ENCODE data around the gene ADAMTS18. TPM values are rescaled to one million over a fixed set of nuclear protein-coding genes. Genes with fewer than 3 reads are reported as not detected.

ADAMTS18 gene
- total RNA-seq, 1 donor from 2014 or later, result not detected

GRCh38 chr16:77402672-77403071, 32.2 kb downstream of the ADAMTS18 start:
- DNase-seq, result no peak
- H3K36me3 ChIP-seq, result no peaks in the 10 kb centered on the region
- H3K27ac ChIP-seq (replicated peaks), result no peak overlapping the region
- H3K4me3 ChIP-seq, result no peak overlapping the region
- H3K27me3 ChIP-seq (ENCODE audit: low read depth), result peaks cover 3% of the 10 kb centered on the region
- no peak for TF ChIP-seq CTCF (IDR thresholded peaks at IDR 0.05; ENCODE audit: borderline replicate concordance)
- intact Hi-C loops (cut with micrococcal nuclease), result loop anchor here (5.0 kb wide), 1 partner anchor 50 kb away; no protein-coding TSS in a partner anchor
- H3K4me1 ChIP-seq, result no peaks in the 10 kb centered on the region
- peaks cover 13% of the 10 kb centered on the region for H3K9me3 ChIP-seq (replicated peaks)

DNA sequence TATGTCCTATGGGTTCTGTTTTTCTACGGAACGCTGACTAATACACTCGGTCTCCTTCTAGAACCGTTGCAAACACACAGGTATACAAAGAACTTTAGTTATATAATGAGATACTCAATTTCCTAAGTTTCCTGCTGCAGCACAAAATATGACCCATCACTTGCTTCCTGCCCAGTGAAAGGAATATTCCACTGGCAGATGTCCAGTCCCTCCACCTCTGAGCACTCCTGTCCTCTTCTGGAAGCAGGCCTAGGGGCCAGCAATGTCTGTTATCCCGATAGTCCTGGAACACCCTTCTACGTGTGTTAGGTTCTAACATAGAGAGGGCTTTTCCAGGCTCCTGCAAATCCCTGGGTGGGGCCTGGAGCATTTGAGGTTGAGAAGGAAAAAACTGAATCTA, 32.7 kb downstream of the ADAMTS18 start:
- Histone ChIP-seq H3K27me3 (ENCODE audit: low read depth) (peaks cover 3% of the 10 kb centered on the region), H3K4me1 (no peaks in the 10 kb centered on the region), H3K9me3 (replicated peaks) (peaks cover 8% of the 10 kb centered on the region), H3K36me3 (no peaks in the 10 kb centered on the region), H3K4me3 (no peak overlapping the region), H3K27ac (replicated peaks) (no peak overlapping the region)
- intact Hi-C loops (cut with micrococcal nuclease), result loop anchor here (5.0 kb wide), 1 partner anchor 50 kb away; no protein-coding TSS in a partner anchor
- no peak for DNase-seq
- no peak for TF ChIP-seq CTCF (IDR thresholded peaks at IDR 0.05; ENCODE audit: borderline replicate concordance)

DNA sequence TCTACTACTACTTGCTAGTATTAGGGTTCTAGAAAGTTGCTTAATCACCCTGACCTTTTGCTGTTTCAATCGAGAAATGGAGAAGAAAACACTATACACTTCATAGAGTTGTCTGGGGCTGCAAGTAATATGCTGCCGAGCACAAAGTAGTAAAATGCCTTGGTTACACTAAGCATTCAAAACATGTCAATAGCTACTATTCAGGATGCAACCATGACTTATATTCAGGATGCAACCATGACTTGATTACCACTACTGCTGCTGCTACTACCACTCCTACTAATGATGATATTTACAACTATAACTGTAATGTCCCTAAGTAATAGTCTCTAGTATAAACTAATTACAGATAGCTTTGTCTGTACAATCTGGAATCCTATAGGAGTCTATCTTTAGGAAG, 35.3 kb downstream of the ADAMTS18 start:
- intact Hi-C loops (cut with micrococcal nuclease), result no loop called here
- DNase-seq, result no peak
- Histone ChIP-seq H3K4me3 (no peak overlapping the region), H3K27me3 (ENCODE audit: low read depth) (peaks cover 3% of the 10 kb centered on the region), H3K27ac (replicated peaks) (no peak overlapping the region), H3K4me1 (no peaks in the 10 kb centered on the region), H3K36me3 (no peaks in the 10 kb centered on the region), H3K9me3 (replicated peaks) (no peaks in the 10 kb centered on the region)
- TF ChIP-seq CTCF (IDR thresholded peaks at IDR 0.05; ENCODE audit: borderline replicate concordance), result no peak

GRCh38 chr16:77399066-77399465, 35.8 kb downstream of the ADAMTS18 start:
- Histone ChIP-seq H3K36me3 (no peaks in the 10 kb centered on the region), H3K27ac (replicated peaks) (no peak overlapping the region), H3K9me3 (replicated peaks) (no peaks in the 10 kb centered on the region), H3K4me3 (no peak overlapping the region), H3K27me3 (ENCODE audit: low read depth) (peaks cover 3% of the 10 kb centered on the region), H3K4me1 (no peaks in the 10 kb centered on the region)
- TF ChIP-seq CTCF (IDR thresholded peaks at IDR 0.05; ENCODE audit: borderline replicate concordance), result no peak
- no peak for DNase-seq
- intact Hi-C loops (cut with micrococcal nuclease), result no loop called here

GRCh38 chr16:77398495-77398894, 36.3 kb downstream of the ADAMTS18 start:
- Histone ChIP-seq H3K4me3 (no peak overlapping the region), H3K27me3 (ENCODE audit: low read depth) (peaks cover 3% of the 10 kb centered on the region), H3K4me1 (no peaks in the 10 kb centered on the region), H3K36me3 (no peaks in the 10 kb centered on the region), H3K9me3 (replicated peaks) (no peaks in the 10 kb centered on the region), H3K27ac (replicated peaks) (no peak overlapping the region)
- no peak for TF ChIP-seq CTCF (IDR thresholded peaks at IDR 0.05; ENCODE audit: borderline replicate concordance)
- intact Hi-C loops (cut with micrococcal nuclease), result no loop called here
- DNase-seq, result no peak

- H3K9me3 ChIP-seq (replicated peaks), result no peaks in the 10 kb centered on the region
- intact Hi-C loops (cut with micrococcal nuclease), result no loop called here
- no peak for DNase-seq
- no peaks in the 10 kb centered on the region for H3K4me1 ChIP-seq
- no peak for TF ChIP-seq CTCF (IDR thresholded peaks at IDR 0.05; ENCODE audit: borderline replicate concordance)
- H3K4me3 ChIP-seq, result no peak overlapping the region
- no peaks in the 10 kb centered on the region for H3K36me3 ChIP-seq
- H3K27ac ChIP-seq (replicated peaks), result no peak overlapping the region
- H3K27me3 ChIP-seq (ENCODE audit: low read depth), result peaks cover 3% of the 10 kb centered on the region
Observed at GRCh38 chr16:77396461-77396860, 38.4 kb downstream of the ADAMTS18 start.

Measured in left ventricle myocardium inferior (tissue), 1 donor.